Stimulated activated naive CD8-positive, alpha-beta T cell treated with anti-CD3 and anti-CD28 coated beads, Interleukin-15, Interleukin-2, amounts not matched to agents 100 U/mL and 50 U/mL, for 24 hours (primary cell): ENCODE measurements around the gene XAGE1B.
"Not testable (repeated sequence)": the region's sequence is repeated elsewhere in the genome, so short reads cannot be mapped to it uniquely, and the experiment has no call there.

Experiments used
- ATAC-seq: fragments of 150-1000 bp; cut with Tn5 transposase; one replicate; pipeline ENCODE4 v1.10.0; 2021
- DNase-seq: peaks from one replicate; pipeline ENCODE4 v3.0.0; 2021

XAGE1B gene, protein sequence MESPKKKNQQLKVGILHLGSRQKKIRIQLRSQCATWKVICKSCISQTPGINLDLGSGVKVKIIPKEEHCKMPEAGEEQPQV

DNA sequence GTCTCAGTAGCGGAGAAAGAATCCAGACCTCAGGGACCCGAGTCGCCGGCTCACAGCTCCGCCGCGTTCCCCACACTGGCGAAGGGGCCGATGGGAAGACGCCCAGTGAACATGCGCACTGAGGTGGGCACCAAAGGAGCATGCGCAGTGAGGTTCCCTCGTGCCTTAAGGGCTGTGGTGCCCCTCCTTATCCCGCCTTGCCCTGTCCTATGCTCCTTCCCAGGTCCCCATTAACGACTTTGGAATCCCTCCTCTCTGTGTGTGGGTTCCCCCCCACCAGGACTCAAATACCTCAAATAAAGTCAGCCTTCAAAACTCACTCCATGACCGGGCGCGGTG lies at the start of gene XAGE1B:
TSS of gene XAGE1B (minus strand) at position 77 of the 339 bp plus-strand sequence. CDS start 1,536 bp downstream, outside the sequence.
- not testable (repeated sequence) for ATAC-seq, DNase-seq

DNA sequence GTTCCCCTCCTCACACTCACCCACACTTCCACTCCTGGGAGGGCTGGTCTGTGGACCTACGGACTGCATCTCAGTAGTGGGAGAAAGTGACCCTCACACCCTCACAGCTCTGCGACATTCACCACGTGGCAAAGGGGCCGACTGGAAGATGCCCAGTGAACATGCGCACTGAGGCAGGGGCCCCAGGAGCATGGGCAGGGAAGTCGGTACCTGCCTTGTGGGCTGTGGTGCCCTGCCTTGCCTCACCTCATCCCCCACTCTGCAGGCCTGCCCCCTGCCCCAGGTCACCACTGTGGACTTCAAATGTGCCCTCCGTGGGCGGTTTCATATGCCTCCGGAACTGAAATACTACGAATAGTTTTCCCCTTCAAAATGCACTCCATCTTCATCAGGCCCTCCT lies 46.2 kb upstream of the XAGE1B start:
- ATAC-seq (no peak), DNase-seq (no peak)

DNA sequence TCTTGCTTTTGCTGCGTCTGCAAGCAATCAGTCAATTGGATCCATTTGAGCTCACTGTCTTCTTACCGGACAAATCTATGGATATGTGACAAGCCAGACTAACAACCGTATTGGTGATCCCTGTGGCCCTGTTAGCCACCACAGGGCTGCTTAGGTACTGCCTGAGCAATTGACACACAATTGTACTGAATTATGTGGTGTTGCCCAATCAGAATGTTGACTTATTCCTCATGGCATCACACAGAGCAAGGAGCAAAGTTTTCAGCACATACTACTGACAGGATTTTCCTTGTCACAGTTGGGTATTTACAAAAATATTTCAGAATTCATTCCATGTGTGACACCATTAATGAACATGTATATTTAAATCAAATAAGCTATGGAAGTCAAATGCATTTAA lies 41.3 kb upstream of the XAGE1B start:
- ATAC-seq = no peak

GRCh38 chrX:52556741-52557140 lies 39.9 kb upstream of the XAGE1B start:
- ATAC-seq (peak; percentile 71), DNase-seq (no peak)

More for the DNA sequence above, 41.3 kb upstream of the XAGE1B start:
- DNase-seq = no peak

DNA sequence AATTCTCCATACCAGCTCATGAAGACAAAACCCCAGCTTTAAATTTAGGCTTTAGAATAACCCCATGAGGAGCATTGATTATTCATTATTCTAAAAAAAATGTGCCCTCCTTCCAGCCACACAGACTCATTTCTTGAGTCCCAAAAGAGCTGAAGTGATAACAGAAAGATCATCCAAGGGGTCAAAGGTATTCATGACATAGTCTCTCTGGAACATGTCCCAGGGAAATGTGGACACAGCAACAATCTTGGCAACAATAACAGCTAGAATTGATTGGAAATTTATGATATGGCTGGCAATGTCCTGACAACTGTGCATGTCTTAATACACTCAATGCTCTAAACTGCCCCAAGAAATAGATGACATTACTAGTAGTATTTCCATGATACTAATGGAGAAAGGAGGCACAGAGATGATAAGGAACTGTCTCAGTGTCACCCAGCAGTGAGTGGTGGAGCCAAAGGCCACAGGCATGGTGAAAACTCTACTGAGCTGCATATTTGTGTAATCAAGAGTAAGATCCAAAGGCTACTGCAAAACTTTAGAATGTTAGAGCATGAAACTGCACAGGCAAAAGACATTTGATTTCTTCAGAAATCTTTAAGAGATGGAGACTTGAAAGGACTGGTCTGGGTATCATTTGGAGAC lies 37.3 kb upstream of the XAGE1B start:
- DNase-seq (no peak), ATAC-seq (no peak)

- not testable (repeated sequence) for ATAC-seq, DNase-seq
Measured at GRCh38 chrX:52548769-52549168, 31.9 kb upstream of the XAGE1B start.

GRCh38 chrX:52544147-52544840 lies 27.4 kb upstream of the XAGE1B start:
- ATAC-seq (no peak), DNase-seq (no peak)

DNA sequence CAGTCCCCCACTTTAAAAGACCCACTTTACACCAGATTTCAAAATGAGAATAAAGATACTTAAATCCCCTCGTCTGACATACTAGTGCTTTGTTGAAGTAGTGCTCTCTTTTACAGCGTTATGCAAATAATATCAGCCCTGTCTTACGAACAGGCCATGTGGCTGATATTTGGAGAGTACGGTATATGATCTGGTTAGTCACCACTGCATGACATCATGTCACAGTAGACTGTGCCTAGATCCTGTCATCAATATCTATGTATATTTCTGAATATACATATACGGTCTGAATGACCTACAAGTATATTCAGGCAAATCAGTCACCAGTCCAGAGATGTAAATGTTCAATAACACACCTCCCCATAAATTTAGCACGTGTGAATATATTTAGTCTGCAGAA lies 25.4 kb upstream of the XAGE1B start:
- DNase-seq = no peak
- ATAC-seq = no peak

GRCh38 chrX:52541051-52541450 lies 24.2 kb upstream of the XAGE1B start:
- ATAC-seq, DNase-seq: not testable (repeated sequence)

- not testable (repeated sequence) for ATAC-seq
Measured at GRCh38 chrX:52516110-52516986, 515 bp downstream of the XAGE1B start.

GRCh38 chrX:52511126-52511525 lies 5.7 kb downstream of the XAGE1B start:
- ATAC-seq, DNase-seq: not testable (repeated sequence)

More at GRCh38 chrX:52516110-52516986, 515 bp downstream of the XAGE1B start:
- DNase-seq = not testable (repeated sequence)

- no peak for DNase-seq
- no peak for ATAC-seq
Measured at GRCh38 chrX:52509916-52510315, 6.9 kb downstream of the XAGE1B start.

GRCh38 chrX:52507331-52507730 lies 9.5 kb downstream of the XAGE1B start:
- no peak for DNase-seq
- ATAC-seq = no peak

- DNase-seq = no peak
Measured at GRCh38 chrX:52504551-52504950, 12.3 kb downstream of the XAGE1B start.

GRCh38 chrX:52501362-52501761 lies 15.5 kb downstream of the XAGE1B start:
- not testable (repeated sequence) for ATAC-seq, DNase-seq

More at GRCh38 chrX:52504551-52504950, 12.3 kb downstream of the XAGE1B start:
- no peak for ATAC-seq

DNA sequence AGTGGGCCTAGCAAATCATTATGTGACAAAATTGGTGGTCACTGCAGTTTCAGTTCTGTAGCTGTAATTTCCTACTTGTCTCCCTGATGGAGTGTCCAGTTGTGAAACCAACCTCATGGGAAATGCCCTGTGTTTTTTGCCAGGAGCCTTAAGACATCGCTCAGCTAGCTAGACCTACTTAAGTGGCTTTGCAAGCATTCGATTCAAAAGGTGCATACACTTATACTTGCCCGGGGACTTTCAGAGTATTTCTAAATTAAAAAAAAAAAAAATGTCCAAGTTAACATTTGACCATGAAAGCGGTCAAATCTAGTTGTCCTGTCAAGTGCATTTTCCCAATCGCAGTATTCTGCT lies 20.5 kb downstream of the XAGE1B start:
- ATAC-seq, DNase-seq: not testable (repeated sequence)

DNA sequence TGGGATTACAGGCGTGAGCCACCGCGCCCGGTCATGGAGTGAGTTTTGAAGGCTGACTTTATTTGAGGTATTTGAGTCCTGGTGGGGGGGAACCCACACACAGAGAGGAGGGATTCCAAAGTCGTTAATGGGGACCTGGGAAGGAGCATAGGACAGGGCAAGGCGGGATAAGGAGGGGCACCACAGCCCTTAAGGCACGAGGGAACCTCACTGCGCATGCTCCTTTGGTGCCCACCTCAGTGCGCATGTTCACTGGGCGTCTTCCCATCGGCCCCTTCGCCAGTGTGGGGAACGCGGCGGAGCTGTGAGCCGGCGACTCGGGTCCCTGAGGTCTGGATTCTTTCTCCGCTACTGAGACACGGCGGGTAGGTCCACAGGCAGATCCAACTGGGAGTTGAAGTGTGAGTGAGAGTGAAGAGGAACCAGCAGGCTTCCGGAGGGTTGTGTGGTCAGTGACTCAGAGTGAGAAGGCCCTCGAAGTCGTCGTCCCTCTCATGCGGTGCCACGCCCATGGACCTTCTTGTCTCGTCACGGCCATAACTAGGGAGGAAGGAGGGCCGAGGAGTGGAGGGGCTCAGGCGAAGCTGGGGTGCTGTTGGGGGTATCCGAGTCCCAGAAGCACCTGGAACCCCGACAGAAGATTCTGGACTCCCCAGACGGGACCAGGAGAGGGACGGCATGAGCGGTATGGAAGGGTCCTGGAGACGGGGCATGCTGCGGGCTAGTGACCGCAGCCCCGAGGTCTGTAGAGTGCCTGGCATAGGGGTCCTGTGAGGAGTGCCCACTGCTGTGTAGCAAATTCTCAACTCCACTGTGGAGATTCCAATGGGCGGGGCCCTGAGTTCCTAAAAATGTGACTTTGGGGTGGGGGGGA lies 21.1 kb downstream of the XAGE1B start, which contains the start of gene XAGE1A:
TSS of gene XAGE1A (plus strand) at position 264 of the 874 bp plus-strand sequence. CDS start 1,554 bp downstream, outside the sequence.
- not testable (repeated sequence) for DNase-seq, ATAC-seq

DNA sequence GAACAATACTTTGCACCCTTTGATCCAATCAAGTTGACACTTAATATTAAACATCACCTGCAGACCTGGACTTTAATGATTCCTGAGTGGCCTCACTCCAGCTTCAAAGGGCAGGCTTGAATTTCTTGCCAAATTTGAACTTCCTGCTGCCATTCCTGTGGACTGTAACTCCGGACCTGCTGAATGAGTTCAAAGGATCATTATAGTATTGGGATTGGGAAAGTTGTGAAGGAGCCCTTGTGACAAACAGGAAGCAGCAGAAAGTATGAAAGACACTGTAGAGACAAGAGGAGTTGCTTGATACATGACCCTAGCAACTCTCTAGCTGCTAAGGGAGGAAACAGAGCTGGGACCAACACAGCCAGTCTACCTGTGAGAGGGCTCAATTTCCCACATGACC lies 45.6 kb downstream of the XAGE1B start:
- ATAC-seq, DNase-seq: not testable (repeated sequence)
